ENCODE results near the gene TCHP. TPM values are rescaled to one million over a fixed set of nuclear protein-coding genes. Genes with fewer than 3 reads are reported as not detected.
A peak's percentile ranks its signal among the peaks of the same experiment; 100 is the strongest.

The TCHP gene
- total and polyA plus RNA-seq, 2 of the 13 experiments (the other 11 are each of a cell fraction or from before 2014, with no cell fraction given) = 6.7 to 12.2 TPM

DNA sequence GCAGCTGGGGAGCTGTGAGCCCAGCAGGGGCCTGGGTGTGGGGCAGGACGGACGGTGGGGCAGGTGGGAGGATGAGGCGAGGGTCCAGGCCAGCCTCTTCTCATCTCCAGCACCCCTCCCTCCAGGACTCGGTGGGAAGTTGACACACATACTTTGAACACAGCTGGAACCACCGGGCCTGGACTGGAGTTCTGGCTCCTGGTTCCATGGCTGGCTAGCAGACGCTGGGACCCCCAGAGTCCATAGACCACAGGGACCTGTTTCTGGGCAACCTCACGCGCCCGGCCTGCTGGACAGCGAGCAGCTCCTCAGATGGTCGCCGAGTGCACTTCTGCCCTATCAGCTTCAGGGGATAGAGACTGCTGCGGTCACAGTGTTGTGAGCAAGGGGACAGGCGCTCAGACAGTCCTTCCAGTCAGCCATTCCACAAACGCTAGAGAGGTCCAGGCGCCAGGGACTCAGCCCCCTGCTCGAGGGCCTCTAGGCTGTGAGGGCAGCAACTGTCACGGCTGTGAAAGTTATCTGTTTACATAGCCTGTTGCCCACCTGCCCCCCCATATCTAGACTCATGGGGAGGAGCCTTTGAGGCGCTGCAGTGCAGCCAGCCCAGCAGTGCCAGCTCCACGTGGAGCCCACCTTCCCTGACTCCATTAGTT, 25.2 kb downstream of the TCHP start:
- no peaks in the 10 kb centered on the region for H4K20me1 ChIP-seq (ENCODE audit: insufficient read depth, low read length)
- peaks cover 22% of the 10 kb centered on the region for H3K4me1 ChIP-seq (ENCODE audit: insufficient read depth, low read length)
- H3K9ac ChIP-seq (ENCODE audit: insufficient read depth, low read depth, low read length) = no peak overlapping the region
- ATAC-seq (peak; percentile 40), DNase-seq (ENCODE audit: low spot score) (no peak), FAIRE-seq (no peak)
- peaks cover under 1% of the 10 kb centered on the region in 2 experiments; a peak in 1 of 5 replicates for H3K36me3 ChIP-seq (replicated peaks in 1 of 2; ENCODE audit: control insufficient read depth in 1 of 2, insufficient read depth in 2 of 2, low read length in 2 of 2)
- H3K79me2 ChIP-seq (ENCODE audit: insufficient read depth, low read length) = no peaks in the 10 kb centered on the region
- 78% methylated on average over 8 of the region's 20 CpGs for WGBS (ENCODE audit: low lambda C conversion rate)
- BruUV-seq (replicated peaks) = no TSS peak
- H3K4me2 ChIP-seq (ENCODE audit: low read depth, low read length) = peak overlapping the region; percentile 2; the same call in 1 of the 2 replicates
- intact Hi-C loops (cut with micrococcal nuclease; ENCODE audit: unreplicated experiment) = loop anchor here (5.0 kb wide), 1 partner anchor 73 kb away; no protein-coding TSS in a partner anchor
- POLR2A ChIA-PET = no interaction called here
- H3K27me3 ChIP-seq (ENCODE audit: control insufficient read depth in 1 of 2, insufficient read depth in 2 of 2, low read length in 2 of 2) = no peaks in the 10 kb centered on the region
- H3K27ac ChIP-seq (ENCODE audit: extremely low read length, insufficient read depth, low read length) = no peak overlapping the region
- H3K4me3 ChIP-seq (replicated peaks in 1 of 3; ENCODE audit: insufficient read depth in 1 of 3, low read depth in 2 of 3, low read length in 3 of 3) = no peak overlapping the region
- no peaks in the 10 kb centered on the region for H3K9me3 ChIP-seq (ENCODE audit: low read length)
- H2AFZ ChIP-seq (ENCODE audit: low read length) = no peak overlapping the region
- in situ Hi-C loops (cut with HindIII; ENCODE audit: extremely low pct_ligation_motif_present, low pct_unique_long_range_greater_than_20kb) = no loop called here
- CTCF ChIA-PET (ENCODE audit: low intra/inter-chr PET ratio, low total read pairs) = no interaction called here
- TF ChIP-seq SALL1 (CRISPR knock-in tag; IDR thresholded peaks at IDR 0.05) (peak; percentile 39; the same call in 1 of the 2 replicates), NR3C1 (CRISPR knock-in tag; IDR thresholded peaks at IDR 0.05) (no peak), ZNF781 (CRISPR knock-in tag; IDR thresholded peaks at IDR 0.05; ENCODE audit: borderline replicate concordance, not compliant biosample characterization) (no peak), MAFK (conservative IDR thresholded peaks at IDR 0.05 in 1 of 2, IDR thresholded peaks at IDR 0.05 in 1 of 2; ENCODE audit: low read length in 2 of 2) (no peak), ZNF841 (CRISPR knock-in tag; IDR thresholded peaks at IDR 0.05; ENCODE audit: borderline replicate concordance) (no peak), ZFYVE20 (CRISPR knock-in tag; IDR thresholded peaks at IDR 0.05; ENCODE audit: borderline replicate concordance, low read depth) (no peak), TOPORS (CRISPR knock-in tag; IDR thresholded peaks at IDR 0.05) (no peak), RAD51 (IDR thresholded peaks at IDR 0.05; ENCODE audit: borderline replicate concordance) (no peak), TCF12 (IDR thresholded peaks at IDR 0.05) (no peak), TCF12 (CRISPR knock-in tag; IDR thresholded peaks at IDR 0.05) (no peak), ARHGAP35 (CRISPR knock-in tag; IDR thresholded peaks at IDR 0.05; ENCODE audit: borderline replicate concordance) (no peak), ZNF550 (CRISPR knock-in tag; IDR thresholded peaks at IDR 0.05; ENCODE audit: borderline replicate concordance) (no peak)
- TF ChIP-seq, protein P1, sequence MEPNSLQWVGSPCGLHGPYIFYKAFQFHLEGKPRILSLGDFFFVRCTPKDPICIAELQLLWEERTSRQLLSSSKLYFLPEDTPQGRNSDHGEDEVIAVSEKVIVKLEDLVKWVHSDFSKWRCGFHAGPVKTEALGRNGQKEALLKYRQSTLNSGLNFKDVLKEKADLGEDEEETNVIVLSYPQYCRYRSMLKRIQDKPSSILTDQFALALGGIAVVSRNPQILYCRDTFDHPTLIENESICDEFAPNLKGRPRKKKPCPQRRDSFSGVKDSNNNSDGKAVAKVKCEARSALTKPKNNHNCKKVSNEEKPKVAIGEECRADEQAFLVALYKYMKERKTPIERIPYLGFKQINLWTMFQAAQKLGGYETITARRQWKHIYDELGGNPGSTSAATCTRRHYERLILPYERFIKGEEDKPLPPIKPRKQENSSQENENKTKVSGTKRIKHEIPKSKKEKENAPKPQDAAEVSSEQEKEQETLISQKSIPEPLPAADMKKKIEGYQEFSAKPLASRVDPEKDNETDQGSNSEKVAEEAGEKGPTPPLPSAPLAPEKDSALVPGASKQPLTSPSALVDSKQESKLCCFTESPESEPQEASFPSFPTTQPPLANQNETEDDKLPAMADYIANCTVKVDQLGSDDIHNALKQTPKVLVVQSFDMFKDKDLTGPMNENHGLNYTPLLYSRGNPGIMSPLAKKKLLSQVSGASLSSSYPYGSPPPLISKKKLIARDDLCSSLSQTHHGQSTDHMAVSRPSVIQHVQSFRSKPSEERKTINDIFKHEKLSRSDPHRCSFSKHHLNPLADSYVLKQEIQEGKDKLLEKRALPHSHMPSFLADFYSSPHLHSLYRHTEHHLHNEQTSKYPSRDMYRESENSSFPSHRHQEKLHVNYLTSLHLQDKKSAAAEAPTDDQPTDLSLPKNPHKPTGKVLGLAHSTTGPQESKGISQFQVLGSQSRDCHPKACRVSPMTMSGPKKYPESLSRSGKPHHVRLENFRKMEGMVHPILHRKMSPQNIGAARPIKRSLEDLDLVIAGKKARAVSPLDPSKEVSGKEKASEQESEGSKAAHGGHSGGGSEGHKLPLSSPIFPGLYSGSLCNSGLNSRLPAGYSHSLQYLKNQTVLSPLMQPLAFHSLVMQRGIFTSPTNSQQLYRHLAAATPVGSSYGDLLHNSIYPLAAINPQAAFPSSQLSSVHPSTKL (CRISPR knock-in tag; IDR thresholded peaks at IDR 0.05) = no peak
- TF ChIP-seq, protein P2, sequence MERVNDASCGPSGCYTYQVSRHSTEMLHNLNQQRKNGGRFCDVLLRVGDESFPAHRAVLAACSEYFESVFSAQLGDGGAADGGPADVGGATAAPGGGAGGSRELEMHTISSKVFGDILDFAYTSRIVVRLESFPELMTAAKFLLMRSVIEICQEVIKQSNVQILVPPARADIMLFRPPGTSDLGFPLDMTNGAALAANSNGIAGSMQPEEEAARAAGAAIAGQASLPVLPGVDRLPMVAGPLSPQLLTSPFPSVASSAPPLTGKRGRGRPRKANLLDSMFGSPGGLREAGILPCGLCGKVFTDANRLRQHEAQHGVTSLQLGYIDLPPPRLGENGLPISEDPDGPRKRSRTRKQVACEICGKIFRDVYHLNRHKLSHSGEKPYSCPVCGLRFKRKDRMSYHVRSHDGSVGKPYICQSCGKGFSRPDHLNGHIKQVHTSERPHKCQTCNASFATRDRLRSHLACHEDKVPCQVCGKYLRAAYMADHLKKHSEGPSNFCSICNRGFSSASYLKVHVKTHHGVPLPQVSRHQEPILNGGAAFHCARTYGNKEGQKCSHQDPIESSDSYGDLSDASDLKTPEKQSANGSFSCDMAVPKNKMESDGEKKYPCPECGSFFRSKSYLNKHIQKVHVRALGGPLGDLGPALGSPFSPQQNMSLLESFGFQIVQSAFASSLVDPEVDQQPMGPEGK (CRISPR knock-in tag; IDR thresholded peaks at IDR 0.05) = 0 out of 2 replicates have a peak, but pooled peaks have one; percentile 14
- TF ChIP-seq, protein P3, sequence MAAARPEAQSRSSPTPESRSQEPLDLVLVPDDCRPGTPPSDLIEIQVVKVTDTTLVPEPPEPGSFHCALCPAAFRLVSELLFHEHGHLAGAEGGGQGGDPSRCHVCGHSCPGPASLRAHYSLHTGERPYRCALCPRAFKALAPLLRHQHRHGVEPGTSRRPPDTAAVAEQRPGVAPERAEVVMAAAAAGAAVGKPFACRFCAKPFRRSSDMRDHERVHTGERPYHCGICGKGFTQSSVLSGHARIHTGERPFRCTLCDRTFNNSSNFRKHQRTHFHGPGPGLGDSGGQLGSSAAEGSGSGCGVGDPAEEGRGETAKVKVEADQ (CRISPR knock-in tag; IDR thresholded peaks at IDR 0.05; ENCODE audit: borderline replicate concordance) = no peak

Data from HepG2 (cell line).